Kidney epithelial cell (primary cell): Measurements from ENCODE around the gene TMBIM4. TPM values are rescaled to one million over a fixed set of nuclear protein-coding genes. Genes with fewer than 3 reads are reported as not detected.

Source experiments
- DNase-seq: peaks from one replicate; pipeline ENCODE4 v3.0.0-alpha.2; 2010; ENCODE audit warnings: low read depth
- H3K27me3 ChIP-seq: 2 replicates; pipeline ENCODE4 v1.6.0; 2011; ENCODE audit warnings: low read length; ENCODE audit not compliant: control insufficient read depth, insufficient read depth
- H3K36me3 ChIP-seq: 2 replicates; pipeline ENCODE4 v1.5.1; 2011; ENCODE audit warnings: low read length; ENCODE audit not compliant: control insufficient read depth, insufficient read depth
- H3K4me3 ChIP-seq: 2 replicates; pipeline ENCODE4 v1.5.1; 2011; ENCODE audit warnings: low read depth, mild to moderate bottlenecking, control low read depth, low read length
- total RNA-seq: library from RNA; depleted of rRNA; stranded (reverse); fragments of >200 nt; gene quantifications from 2 replicates; pipeline ENCODE4 v1.2.3, GENCODE V29; 2015
- TF ChIP-seq, protein P1 (sequence below): IDR thresholded peaks from 2 replicates; pipeline ENCODE4 v1.5.1; 2011; ENCODE audit warnings: mild to moderate bottlenecking, moderate library complexity, low read length, control low read depth, inconsistent platforms; ENCODE audit not compliant: insufficient read depth, poor library complexity, severe bottlenecking

TMBIM4 gene
- total RNA-seq, 1 donor from 2014 or later: 86.8 TPM

DNA sequence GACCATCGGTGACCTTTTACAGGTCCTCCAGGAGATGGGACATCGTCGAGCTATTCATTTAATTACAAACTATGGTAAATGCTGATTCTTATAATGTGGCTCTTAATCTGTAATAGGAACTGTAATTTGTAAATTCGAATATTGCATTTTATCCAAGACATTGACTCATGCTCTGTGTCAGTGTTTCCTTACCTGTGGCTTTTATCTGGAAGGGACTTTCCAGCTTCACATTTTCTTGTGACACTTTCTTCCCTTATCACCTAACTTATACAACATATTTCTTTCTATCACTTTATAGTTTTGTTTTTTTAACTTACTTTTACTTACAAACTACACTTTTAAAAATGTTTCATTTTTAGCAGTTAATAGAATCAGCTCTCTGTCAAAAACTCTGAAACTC lies 34.0 kb upstream of the TMBIM4 start:
- no peak for DNase-seq
- TF ChIP-seq, protein P1, sequence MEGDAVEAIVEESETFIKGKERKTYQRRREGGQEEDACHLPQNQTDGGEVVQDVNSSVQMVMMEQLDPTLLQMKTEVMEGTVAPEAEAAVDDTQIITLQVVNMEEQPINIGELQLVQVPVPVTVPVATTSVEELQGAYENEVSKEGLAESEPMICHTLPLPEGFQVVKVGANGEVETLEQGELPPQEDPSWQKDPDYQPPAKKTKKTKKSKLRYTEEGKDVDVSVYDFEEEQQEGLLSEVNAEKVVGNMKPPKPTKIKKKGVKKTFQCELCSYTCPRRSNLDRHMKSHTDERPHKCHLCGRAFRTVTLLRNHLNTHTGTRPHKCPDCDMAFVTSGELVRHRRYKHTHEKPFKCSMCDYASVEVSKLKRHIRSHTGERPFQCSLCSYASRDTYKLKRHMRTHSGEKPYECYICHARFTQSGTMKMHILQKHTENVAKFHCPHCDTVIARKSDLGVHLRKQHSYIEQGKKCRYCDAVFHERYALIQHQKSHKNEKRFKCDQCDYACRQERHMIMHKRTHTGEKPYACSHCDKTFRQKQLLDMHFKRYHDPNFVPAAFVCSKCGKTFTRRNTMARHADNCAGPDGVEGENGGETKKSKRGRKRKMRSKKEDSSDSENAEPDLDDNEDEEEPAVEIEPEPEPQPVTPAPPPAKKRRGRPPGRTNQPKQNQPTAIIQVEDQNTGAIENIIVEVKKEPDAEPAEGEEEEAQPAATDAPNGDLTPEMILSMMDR: no peak
- no peak overlapping the region for H3K4me3 ChIP-seq
- H3K27me3 ChIP-seq: no peaks in the 10 kb centered on the region
- no peaks in the 10 kb centered on the region for H3K36me3 ChIP-seq

DNA sequence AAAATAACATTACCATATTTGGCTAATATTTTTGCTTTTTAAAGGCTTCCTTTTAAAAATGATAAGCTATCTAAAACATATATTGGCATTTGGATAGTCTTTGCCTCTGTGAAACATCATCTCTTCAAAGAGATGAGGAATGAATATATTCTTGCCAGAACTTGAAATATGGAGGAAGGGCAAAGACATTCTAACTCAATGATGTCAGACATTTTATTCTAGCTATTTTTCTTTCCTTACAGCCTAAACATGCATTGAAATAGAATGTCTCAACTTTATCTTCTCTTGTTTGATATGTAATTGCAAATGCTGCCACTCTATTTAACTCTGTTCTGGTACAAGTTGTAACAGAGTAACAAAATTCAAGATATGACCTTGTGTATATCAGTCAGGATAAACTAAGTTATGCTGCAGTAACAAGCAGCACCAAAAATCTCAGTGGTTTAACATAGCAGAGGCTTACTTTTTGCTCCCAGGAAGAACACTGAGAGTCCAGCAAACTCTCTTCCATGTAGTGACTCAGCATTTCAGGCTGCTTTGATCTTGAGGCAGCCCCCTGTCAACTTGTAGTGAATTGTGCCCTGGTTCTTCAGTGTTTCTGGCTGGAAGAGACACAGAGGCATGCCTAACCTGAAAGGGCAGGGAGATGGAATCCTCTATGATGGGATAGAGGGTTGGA lies 30.2 kb upstream of the TMBIM4 start:
- H3K27me3 ChIP-seq: no peaks in the 10 kb centered on the region
- no peak overlapping the region for H3K4me3 ChIP-seq
- H3K36me3 ChIP-seq: no peaks in the 10 kb centered on the region
- TF ChIP-seq, protein P1: no peak
- no peak for DNase-seq

DNA sequence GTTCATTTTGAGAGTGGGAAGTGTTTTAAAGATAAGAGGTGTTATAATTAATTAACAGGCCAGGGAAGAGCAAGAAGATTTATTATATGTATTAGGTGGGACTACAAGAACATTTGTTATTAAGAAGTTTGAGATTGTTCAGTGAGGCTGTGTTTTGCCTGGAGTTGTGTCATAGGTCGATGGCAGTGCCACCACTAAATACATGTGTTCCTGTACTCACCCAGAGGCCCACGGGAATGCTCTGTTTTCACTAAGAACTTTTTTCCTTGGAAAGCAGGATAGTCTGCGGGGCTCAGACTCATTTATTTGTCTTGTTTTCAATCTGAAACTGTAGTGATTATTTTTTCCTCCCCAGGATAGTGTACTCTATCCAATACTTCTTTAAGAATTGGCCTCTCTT lies 29.3 kb upstream of the TMBIM4 start:
- TF ChIP-seq, protein P1: no peak
- DNase-seq: no peak
- Histone ChIP-seq H3K27me3 (no peaks in the 10 kb centered on the region), H3K4me3 (no peak overlapping the region), H3K36me3 (no peaks in the 10 kb centered on the region)

DNA sequence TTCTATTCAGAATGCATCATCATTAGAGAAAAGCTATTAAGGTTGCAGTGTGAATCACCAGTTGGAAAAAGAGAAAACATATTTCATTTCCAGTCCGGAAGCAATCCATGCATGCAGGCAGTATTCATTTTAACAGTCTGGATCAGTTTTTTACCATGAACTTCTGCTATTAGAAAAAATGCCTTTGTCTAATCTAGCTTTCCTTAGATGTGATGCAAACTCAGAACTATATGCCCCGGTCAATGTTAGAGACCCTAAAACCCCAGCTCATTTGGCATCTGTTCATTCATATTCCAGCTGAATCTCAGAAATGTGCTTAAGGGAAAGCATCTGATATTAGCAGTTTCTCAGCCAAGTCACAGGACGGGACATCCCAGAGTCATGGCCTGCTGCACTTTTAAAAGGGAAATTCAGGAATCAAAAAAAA lies 27.7 kb upstream of the TMBIM4 start:
- no peaks in the 10 kb centered on the region for H3K27me3 ChIP-seq
- TF ChIP-seq, protein P1: no peak

DNA sequence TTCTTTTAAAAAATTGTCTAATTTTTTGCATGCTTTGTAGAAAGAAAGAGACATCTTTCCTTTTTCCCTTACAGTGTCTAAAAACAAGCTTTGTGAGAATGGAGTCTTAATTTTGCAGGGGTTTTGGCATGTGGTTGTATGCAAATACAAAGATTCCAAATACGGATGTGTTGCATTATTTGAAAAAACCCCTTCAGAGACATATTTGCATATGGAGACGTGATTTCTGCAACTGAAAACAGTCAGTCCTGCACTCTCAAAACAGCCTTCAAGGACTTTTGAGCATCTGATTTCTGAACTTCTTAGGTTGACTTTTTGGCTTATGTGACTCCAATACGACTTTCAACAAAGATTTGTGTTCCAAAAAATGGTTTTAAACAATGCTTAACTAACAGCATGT lies 27.0 kb upstream of the TMBIM4 start:
- H3K27me3 ChIP-seq: no peaks in the 10 kb centered on the region
- no peak overlapping the region for H3K4me3 ChIP-seq
- H3K36me3 ChIP-seq: no peaks in the 10 kb centered on the region
- TF ChIP-seq, protein P1: no peak
- DNase-seq: no peak

More for the DNA sequence above, 27.7 kb upstream of the TMBIM4 start:
- Histone ChIP-seq H3K36me3 (no peaks in the 10 kb centered on the region), H3K4me3 (no peak overlapping the region)
- no peak for DNase-seq

DNA sequence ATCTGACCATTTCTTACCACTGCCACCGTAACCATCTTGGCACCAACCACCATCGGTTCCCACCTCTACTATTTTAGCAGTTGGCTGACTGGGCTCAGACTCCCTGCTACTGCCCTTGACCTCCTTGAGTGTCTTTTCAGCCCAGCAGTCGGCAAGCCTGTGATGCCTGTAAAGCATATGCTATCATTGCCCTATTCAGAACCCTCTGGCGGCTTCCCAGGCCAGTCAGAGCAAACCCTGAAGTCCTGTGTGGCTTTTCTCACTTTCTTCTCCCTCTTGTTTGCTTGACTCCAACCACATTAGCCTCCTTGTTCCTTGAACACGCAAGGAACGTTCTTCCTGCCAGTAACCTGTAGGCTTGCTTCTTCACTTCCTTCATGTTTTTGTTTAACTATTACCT lies 25.4 kb upstream of the TMBIM4 start:
- Histone ChIP-seq H3K27me3 (no peaks in the 10 kb centered on the region), H3K4me3 (no peak overlapping the region), H3K36me3 (no peaks in the 10 kb centered on the region)
- TF ChIP-seq, protein P1: no peak
- no peak for DNase-seq
